ENCODE measurements around the gene PIGT.

The PIGT gene

DNA sequence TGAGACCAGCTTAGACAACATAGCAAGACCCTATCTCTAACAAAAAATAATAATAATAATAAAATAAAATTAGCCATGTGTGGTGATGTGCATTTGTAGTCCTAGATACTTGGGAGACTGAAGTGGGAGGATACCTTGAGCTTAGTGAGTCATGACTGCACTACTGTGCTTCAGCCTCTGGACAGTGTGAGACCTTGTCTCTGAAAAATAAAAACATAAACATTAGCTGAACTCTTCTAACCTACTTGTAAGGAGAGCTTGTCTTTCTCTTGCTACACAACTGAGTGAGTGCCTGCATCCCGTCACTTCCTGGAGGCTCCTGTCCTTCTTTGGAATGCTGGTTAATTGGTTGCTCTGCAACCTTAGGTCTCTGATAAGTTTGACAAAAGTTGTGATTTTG is 13.0 kb upstream of the PIGT start:
- no peak for DNase-seq

DNA sequence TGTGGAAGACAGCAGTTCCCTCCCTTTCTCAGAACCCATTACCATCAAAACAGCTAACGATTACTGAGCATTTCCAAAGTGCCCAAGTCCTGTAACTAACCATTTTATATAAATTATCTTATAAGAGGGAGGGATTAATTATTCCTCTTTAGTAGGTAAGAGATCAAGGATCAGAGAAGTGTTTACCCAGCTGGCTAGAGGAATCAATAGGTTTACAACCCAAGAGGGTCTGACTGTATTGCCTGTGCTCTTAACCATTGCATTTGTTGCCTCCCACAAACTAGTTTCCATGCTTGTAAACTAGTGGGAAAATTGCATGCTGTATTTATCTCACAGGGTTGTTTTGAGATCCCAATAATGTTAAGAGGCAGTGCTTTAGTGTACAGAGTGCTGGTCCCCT is 11.5 kb upstream of the PIGT start:
- DNase-seq = no peak

DNA sequence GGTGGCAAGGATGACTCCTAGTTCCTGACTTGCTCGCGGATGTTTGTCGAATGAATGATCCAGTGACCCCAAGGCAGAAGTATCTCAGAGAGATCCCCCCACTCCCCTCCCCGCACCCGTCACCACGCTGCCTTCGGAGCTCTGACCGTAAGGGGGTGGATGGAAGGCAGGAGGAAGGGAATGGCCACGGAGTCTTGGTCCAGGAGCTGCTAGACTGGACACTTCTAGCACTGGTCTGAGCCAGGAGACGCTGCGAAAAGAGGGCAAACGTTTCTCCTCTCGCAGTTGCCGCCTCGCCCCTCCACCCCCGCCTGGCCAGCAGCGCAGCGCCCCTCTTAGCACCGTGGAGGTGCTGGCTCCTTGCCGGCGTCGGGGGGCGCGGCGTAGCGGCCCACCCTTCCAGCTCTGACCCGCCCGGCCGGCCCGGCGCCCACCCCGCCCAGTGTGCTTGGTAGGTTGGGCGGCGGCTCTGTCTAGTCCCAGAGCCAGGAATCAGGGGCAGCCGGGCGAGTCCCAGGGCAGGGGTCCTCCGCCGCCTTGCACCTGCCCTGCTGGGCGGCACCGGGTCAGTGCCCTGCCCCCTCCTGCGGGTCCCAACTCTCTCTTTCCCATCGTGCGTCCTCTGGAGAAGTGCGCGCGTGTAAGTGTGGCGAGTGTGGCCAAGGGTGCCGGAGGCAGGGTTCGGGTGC is 10.2 kb upstream of the PIGT start:
- no peak for DNase-seq

DNA sequence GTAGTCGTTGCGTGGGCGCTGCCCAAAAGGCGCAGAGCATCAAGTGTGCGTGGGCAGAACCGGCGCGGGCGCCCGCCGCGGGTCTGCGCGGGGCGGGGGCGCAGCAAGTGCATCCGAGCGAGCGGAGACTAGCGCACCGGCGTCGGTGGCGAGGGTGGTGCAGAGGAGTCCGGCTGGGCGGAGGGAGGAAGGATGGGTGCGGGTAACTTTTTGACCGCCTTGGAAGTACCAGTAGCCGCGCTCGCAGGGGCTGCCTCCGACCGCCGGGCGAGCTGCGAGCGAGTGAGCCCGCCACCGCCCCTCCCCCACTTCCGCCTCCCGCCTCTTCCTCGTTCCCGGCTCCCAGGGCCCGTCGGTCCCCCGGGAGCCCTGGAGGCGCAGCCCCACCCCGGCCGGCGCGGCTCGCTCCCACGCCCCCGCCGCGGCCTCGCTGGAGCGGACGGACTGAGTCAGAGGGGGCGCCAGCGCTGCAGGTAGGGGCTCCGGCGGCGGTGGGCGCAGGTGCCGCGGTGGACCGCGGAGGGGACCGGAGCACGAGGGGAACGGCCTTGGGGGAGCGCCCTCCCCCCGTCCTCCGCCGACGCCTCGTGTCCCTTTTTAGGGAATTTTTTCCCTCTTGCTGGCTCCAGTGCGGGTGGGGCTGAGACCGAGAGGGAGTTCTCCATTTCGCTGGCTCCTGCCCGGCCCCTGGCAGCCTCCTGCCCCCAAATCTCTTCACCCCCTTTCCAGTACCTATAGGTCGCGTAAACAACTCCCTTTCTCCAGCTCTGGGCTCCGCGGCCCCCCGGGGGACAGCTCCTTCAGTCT is 9.5 kb upstream of the PIGT start:
- peak; percentile 65 for DNase-seq

DNA sequence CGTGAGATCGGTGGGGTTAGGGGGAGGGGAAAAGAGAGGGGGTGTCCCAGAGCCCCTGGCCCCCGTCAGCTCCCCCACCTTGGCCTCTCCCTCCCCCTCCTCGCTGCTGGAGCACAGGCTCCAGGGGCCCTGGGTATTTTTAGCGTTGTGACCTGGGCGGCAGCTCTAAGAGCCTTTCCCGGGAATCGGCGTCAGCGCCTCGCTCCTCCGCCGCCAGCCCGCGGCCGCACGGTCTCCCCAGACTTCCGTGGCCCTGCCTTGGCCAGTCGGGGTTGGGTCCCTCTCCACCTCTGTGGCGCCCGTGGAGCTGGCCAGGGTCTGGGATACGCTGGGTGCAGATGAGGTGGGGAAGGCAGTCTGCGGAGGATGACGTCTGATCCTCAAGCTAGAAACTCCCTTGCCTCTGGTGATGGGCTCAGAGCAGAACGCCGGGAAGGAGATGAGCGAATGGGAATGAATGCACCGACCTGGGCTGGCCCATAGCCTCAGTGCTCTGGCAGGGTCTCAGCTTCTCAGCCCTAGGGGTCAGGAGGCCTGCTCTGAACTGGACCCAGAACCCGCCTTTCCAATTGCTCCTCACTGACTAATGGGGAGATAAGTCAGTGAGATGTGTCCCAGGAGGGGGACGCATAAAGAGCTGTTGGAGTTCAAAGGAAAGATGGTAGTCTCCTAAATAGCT is 8.7 kb upstream of the PIGT start:
- DNase-seq = no peak

DNA sequence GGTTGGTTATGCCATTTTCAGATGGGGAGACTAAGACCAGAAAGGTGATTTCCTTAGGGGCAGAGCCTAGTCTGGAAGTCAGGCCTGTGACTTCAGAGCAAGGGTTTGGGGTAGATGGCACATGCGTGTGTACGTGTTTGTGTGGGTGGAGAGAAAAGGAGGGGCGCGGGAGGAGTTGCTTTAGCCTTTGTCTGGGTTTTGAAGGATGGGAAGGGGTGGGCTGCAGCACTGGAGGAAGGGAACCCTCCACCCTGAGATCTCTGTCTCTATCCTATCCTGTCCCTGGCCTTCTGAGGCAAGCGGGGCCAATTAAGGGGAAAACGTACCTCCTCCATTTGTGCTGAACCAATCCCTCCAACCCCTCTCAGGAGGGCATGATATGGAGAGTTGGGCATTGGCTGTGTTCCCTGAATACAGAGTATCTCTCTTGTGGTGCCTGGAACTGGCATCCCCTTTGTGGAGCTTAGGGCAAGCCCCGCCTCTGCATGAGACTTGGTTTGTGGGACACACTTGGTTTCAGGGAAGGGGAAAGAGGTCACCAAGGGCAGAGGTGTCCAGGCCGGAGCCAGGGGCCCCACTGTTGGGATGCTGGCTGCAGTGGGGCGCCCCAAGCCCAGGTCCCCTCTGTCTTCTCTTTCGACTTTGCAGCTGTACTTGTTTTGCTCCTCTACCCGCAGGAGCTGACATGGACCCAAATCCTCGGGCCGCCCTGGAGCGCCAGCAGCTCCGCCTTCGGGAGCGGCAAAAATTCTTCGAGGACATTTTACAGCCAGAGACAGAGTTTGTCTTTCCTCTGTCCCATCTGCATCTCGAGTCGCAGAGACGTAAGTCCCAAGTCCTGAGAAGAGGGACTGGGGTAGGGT is 7.9 kb upstream of the PIGT start, which contains the start of gene DBNDD2:
Gene DBNDD2 (plus strand): TSS at position 507 of the 863 bp plus-strand sequence. CDS start 179 bp downstream, at position 686.
- no peak for DNase-seq

DNA sequence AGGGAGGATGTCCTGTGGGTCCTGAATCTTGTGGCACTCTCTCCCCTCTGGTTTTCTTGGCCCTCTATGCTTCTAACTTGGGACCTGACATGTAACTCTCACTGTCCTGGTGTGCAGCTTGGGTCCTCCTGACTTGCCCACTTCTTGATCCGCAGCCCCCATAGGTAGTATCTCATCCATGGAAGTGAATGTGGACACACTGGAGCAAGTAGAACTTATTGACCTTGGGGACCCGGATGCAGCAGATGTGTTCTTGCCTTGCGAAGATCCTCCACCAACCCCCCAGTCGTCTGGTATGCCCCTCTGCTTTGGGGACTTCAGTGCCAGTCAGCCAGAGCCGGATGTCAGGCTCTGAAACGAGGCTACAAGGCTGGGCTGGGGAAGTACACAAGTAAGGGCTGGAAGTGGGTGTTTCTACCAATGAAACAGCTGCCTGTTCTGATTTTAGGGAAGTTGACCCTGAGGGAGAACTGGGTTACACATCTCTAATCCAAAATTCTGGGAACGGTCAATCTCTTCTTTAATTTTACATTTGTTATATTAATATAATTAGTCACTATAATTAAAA is 7.2 kb upstream of the PIGT start:
- no peak for DNase-seq

DNA sequence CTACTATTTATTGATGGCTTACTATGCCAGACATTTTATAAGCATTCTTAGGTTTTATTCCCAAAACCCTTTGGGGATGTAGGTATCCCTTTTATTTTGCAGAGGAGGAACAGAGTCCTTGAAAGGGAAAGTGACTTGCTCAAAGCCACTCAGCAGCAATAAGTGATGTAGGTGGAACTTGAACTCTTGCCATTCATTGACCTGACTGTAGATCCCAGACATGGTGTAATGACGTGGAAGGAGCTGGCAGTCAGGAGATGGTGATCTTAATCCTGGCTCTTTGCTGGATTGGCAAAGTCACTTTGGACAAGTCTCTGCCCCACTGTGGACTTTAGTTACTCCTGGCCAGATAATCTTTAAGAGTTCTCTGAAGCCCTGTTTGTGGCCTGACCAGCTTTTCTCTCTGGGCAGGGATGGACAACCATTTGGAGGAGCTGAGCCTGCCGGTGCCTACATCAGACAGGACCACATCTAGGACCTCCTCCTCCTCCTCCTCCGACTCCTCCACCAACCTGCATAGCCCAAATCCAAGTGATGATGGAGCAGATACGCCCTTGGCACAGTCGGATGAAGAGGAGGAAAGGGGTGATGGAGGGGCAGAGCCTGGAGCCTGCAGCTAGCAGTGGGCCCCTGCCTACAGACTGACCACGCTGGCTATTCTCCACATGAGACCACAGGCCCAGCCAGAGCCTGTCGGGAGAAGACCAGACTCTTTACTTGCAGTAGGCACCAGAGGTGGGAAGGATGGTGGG is 6.2 kb upstream of the PIGT start:
- DNase-seq = no peak

DNA sequence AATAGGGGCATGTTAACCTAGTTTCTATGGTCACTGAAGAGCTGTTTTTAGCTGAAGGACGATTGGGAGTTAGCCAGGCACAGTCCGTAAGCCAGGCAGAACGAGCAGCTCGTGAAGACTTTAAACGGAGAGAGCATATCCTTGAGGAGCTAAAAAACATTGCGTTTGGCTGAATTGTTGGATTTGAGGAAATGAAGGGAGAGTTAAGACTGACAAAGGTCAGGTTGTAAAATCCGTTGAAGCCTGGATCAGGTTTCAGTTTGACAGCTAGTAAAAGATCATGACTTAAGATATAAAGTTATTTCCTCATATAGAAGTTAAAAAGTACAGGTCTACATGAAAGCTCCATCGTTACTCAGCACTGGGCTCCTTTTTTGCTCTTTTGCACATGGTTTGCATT is 5.1 kb upstream of the PIGT start:
- no peak for DNase-seq

DNA sequence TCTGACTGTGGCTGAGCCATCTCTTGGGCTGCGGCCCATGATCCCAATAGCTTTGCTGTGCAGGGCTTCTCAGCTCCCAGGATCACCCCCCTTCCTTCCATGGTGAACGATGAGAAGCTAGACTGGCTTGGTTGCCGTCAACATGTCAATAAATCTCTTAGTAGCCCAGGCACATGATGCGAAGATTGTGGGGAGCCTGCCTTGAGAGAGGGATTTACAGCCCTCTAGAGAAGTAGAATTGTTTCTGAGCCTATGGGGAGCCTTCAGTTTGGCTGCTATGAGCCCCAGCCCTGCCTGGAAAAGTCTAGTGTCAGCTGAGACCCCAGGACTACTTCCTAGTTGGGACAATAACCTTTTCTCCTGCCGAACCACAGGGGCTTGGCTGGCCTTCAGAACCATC is 3.3 kb upstream of the PIGT start:
- no peak for DNase-seq

DNA sequence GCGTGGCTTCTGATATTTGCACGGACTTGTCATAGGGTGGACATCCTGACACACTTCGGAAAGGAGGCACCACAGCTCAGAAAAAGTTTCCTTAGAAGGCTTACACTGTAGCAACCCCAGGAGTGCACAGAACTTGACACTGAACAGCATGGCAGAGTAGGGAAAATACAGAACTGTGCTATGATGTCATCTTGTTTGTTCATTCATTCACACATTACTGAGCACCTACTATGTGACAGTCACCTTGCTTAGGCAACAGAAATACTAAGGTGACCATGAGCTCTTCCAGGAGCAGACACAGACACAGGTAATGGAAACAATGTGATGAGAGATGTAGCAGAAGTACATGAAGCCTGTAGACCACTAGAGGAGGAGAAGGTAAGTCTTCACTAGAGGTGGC is 2.5 kb upstream of the PIGT start:
- no peak for DNase-seq

DNA sequence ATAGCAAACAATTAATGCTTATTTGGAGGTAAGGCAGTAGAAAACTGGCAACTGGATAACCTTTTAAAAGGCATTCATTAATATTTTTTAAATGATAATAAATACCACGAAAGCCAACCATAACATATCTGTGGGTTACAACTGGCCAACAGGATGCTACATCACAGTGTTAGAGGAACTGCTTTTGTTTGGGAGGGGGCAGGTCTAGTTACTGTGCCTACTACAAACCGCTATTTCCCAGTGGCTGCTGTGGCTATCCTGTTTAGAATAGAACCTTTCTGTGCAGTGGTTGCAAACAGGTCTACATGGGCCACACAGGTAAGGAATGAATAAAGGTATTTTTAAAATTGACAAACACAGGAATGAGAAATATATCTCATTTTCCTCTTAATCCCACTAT is 976 bp downstream of the PIGT start:
- no peak for DNase-seq

DNA sequence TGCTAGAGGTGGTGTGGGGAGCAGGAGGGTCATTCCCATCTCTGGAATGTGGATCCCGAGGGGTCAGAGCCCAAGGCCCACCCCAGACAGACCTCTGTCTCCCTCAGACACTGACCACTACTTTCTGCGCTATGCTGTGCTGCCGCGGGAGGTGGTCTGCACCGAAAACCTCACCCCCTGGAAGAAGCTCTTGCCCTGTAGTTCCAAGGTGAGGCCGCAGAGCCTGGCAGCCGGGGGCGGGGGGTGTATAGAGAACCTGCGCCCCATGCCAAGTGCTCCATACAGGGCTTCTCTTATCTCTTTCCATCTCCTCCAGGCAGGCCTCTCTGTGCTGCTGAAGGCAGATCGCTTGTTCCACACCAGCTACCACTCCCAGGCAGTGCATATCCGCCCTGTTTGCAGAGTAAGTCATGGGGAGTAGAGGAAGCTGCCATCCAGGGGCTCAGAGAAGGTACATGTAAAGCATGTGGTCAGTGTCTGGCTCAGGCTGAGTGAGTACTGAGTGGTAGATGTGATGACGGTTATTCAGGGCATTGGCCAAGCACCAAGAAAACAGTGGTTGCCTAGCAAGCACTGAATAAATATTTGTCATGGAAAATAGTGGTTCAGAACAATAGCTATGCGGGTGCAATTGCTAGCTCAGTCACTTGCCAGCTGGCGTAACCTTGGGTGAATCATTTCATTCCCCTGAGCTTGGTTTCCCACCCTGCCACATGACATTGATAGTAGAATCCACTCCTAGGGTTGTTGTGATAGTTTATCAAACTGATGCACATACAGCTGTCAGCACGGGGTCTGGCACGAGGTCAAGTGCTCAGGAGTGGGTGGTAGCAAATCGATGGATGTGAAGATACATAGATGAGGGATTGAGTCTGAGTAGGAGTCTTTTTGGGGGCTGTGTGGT is 3.5 kb downstream of the PIGT start:
- DNase-seq = peak; percentile 43

DNA sequence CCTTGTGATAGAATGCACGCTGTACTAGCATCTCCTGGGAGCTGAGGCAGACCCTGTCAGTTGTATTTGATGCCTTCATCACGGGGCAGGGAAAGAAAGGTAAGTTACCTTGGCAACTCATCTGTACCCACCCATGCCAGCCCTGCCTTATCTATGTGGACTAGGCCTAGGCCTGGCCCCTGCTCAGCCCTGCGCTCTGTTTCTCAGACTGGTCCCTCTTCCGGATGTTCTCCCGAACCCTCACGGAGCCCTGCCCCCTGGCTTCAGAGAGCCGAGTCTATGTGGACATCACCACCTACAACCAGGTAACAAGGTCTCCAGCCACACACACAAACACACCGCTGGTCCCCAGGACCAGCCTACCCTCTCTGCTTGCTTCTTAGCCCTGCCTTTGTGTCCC is 4.2 kb downstream of the PIGT start:
- no peak for DNase-seq

DNA sequence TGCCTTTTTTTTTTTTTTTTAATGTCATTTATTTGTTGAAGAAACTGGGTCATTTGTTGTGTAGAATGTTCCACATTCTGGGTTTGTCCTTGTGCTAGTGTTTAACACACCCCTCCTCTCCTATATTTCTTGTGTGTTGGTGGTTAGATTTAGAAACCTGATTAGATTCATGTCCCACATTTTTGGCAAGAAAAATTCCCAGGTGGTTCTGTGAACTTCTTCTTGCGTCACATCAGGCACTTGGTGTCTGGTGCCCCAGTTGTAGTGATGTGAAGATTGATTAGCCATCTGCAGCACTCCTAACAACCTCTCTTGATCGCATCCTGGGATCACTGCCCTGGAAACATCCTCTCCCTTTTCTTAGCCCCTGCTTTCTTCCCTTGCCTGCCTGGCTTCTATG is 7.8 kb downstream of the PIGT start:
- no peak for DNase-seq

DNA sequence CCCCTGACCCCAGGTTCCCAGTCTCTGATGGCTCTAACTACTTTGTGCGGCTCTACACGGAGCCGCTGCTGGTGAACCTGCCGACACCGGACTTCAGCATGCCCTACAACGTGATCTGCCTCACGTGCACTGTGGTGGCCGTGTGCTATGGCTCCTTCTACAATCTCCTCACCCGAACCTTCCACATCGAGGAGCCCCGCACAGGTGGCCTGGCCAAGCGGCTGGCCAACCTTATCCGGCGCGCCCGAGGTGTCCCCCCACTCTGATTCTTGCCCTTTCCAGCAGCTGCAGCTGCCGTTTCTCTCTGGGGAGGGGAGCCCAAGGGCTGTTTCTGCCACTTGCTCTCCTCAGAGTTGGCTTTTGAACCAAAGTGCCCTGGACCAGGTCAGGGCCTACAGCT is 9.6 kb downstream of the PIGT start:
- no peak for DNase-seq

DNA sequence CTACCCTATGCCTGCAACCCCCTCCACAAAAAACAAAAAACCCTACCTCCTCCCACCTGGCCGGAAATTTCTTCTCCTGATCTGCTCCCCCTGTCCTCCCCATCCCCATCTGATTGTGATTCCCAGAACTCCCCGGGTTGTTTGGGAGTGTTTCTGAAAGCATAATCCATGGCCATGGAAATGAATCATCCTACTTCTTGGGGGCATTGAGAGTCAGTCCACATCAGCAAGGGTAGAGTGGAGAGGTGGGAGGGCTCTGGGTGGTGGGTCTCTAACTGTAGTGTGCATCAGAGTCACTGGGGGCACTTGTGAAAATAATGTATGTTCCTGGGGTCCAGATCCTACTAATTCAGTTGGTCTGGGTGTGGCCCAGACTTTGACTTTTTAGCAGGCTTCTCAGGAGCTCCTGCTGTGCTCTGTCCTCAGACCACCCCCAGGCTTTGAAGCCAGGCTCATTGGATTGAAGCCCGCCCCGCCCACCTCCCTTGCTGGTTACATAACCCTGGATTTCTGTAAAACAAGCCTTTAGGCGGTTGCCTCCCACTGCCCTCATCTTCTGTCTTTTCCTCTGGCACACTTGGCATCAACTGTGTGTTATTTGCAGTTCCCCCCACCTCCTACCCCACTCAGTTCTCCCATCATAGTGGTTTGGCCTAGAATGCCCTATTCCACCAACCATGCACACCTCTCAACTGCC is 10.5 kb downstream of the PIGT start:
- DNase-seq = no peak

DNA sequence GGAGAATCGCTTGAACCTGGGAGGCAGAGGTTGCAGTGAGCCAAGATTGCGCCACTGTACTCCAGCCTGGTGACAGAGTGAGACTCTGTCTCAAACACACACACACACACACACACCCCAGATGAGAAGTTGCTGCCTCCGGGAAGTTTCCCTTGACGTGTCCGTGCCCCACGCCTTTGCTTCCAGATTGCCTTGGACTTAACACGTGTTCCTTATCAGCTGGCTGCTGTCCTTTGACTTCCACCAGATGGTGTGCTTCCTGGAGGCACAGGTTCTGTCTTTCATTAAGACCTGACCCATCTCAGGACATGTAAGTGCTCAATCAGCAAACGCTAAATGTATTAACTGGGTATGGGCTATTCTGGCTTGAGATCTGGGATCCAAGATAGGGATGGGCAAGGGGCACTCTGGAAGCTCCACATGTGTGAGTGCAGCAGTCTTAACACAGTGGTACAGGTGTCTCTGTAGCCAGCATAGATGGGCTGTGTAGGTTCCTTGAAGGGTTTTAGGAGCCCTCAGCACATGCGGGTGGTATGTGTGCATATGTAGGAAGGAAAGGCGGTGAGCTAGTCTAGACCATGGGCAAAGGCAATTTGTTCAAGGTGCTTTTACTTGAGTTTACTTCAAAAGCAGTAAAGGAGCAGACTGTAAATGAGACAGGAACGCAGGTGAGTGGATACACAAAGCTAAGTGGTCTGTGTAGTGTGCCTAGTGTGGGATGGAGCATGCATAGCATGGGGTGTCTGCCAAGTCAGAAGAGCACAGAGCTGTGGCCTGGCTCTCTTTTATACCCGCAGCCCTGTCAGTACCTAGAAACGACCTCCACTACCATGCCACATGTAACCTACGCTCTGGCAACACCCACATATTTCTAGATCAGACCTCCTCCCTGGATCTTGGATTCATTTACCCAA is 11.6 kb downstream of the PIGT start:
- DNase-seq = no peak

DNA sequence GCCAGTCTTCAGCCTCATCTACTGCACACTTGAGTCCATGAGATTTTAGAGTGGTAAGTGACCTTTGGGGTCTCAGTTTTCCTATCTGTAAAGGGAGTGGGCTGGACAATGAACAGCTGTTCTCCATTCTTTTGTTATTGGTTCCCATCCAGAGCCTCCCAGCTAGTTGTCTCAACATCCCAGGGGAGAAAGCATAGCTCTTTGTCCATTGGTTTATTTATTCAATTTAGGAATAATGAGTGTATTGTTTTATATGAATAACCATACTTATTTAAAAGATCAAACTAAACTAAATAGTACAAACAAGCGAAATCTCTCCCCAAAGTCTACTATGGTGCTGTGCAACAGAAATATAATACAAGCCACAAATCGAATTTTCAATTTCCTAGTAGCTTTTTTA is 13.7 kb downstream of the PIGT start:
- DNase-seq = no peak

All from stimulated activated CD8-positive, alpha-beta memory T cell treated with anti-CD3 and anti-CD28 coated beads, Interleukin-4, amount 100 ng/mL, for 48 hours (primary cell).